CD14-positive monocyte (primary cell): ENCODE data around the gene TRIM52. TPM values are rescaled to one million over a fixed set of nuclear protein-coding genes. Genes with fewer than 3 reads are reported as not detected.

Source experiments
- DNase-seq, 3 donors: peaks; one replicate each; pipeline ENCODE4 v3.0.0-alpha.2; 2011 to 2022
- H2AFZ ChIP-seq: 2 replicates; pipeline ENCODE4 v1.6.0; 2012; ENCODE audit warnings: mild to moderate bottlenecking, low read depth, low read length, inconsistent platforms; ENCODE audit not compliant: insufficient read depth, poor library complexity, severe bottlenecking
- H3K27ac ChIP-seq, 2 donors: 1 replicate in 1 of 2; 2 replicates in 1 of 2; pipeline ENCODE4 v1.5.1; 2012 to 2013; ENCODE audit warnings: low read length in 2 of 2, control low read depth in 1 of 2, inconsistent platforms in 1 of 2, low read depth in 1 of 2, mild to moderate bottlenecking in 1 of 2
- H3K27me3 ChIP-seq, 2 donors: one replicate each; pipeline versions ENCODE4 v1.6.0 to v1.6.1; 2011 to 2013; ENCODE audit warnings: low read length in 2 of 2; ENCODE audit not compliant: control insufficient read depth in 2 of 2, insufficient read depth in 2 of 2
- H3K36me3 ChIP-seq, 2 donors: replicated peaks in 1 of 2; 1 replicate in 1 of 2; 2 replicates in 1 of 2; pipeline versions ENCODE4 v1.5.1 to v1.6.1; 2012 to 2013; ENCODE audit warnings: low read length in 2 of 2, control low read depth in 1 of 2, inconsistent platforms in 1 of 2, mild to moderate bottlenecking in 1 of 2; ENCODE audit not compliant: insufficient read depth in 2 of 2, control insufficient read depth in 1 of 2
- H3K4me1 ChIP-seq, 2 donors: 1 replicate in 1 of 2; 2 replicates in 1 of 2; pipeline versions ENCODE4 v1.5.1 to v1.6.1; 2012 to 2013; ENCODE audit warnings: low read length in 2 of 2, control low read depth in 1 of 2, inconsistent platforms in 1 of 2, mild to moderate bottlenecking in 1 of 2, moderate library complexity in 1 of 2; ENCODE audit not compliant: insufficient read depth in 2 of 2, control insufficient read depth in 1 of 2
- H3K4me2 ChIP-seq: replicated peaks from 2 replicates; pipeline ENCODE3; 2012; ENCODE audit warnings: low read length, moderate library complexity, mild to moderate bottlenecking; ENCODE audit not compliant: poor library complexity, severe bottlenecking; ENCODE audit errors: extremely low read depth
- H3K4me3 ChIP-seq, 3 experiments: fragments of 200-600 bp in 1 of 3; sonication (generic) in 1 of 3; replicated peaks in 1 of 3; 1 replicate in 2 of 3; 2 replicates in 1 of 3; pipeline ENCODE4 v1.5.1; 2011 to 2013; ENCODE audit warnings: low read length in 3 of 3, mild to moderate bottlenecking in 3 of 3, control low read depth in 2 of 3, low read depth in 2 of 3, inconsistent platforms in 1 of 3, moderate library complexity in 1 of 3
- H3K79me2 ChIP-seq: 2 replicates; pipeline ENCODE4 v1.6.0; 2012; ENCODE audit warnings: mild to moderate bottlenecking, control low read depth, inconsistent platforms, low read length, moderate library complexity; ENCODE audit not compliant: insufficient read depth
- H3K9ac ChIP-seq: 2 replicates; pipeline ENCODE4 v1.6.0; 2017; ENCODE audit warnings: low read length, mild to moderate bottlenecking; ENCODE audit not compliant: insufficient read depth, poor library complexity, severe bottlenecking
- H3K9me3 ChIP-seq, 2 donors: replicated peaks in 1 of 2; 1 replicate in 1 of 2; 2 replicates in 1 of 2; pipeline versions ENCODE4 v1.5.1 to v1.6.1; 2012 to 2013; ENCODE audit warnings: low read length in 2 of 2, control low read depth in 1 of 2; ENCODE audit not compliant: control insufficient read depth in 1 of 2, insufficient read depth in 1 of 2
- H4K20me1 ChIP-seq: 2 replicates; pipeline ENCODE4 v1.6.0; 2012; ENCODE audit warnings: mild to moderate bottlenecking, low read length, control low read depth, moderate library complexity; ENCODE audit not compliant: insufficient read depth
- H3K27ac Mint-ChIP-seq, 7 donors: one replicate each; pipeline ENCODE4 v1.8.0; 2020; ENCODE audit warnings: mild to moderate bottlenecking in 7 of 7, mixed read lengths in 7 of 7, moderate library complexity in 6 of 7, inconsistent platforms in 2 of 7
- H3K27me3 Mint-ChIP-seq, 3 donors: one replicate each; pipeline ENCODE4 v1.8.0; 2021 to 2022; ENCODE audit warnings: low read depth in 3 of 3, mild to moderate bottlenecking in 3 of 3, mixed read lengths in 3 of 3, moderate library complexity in 3 of 3, inconsistent platforms in 1 of 3
- H3K36me3 Mint-ChIP-seq, 2 donors: one replicate each; pipeline ENCODE4 v1.8.0; 2020; ENCODE audit warnings: mixed read lengths in 2 of 2, inconsistent platforms in 1 of 2, mild to moderate bottlenecking in 1 of 2
- H3K4me1 Mint-ChIP-seq: one replicate; pipeline ENCODE4 v1.8.0; 2020; ENCODE audit warnings: mild to moderate bottlenecking, mixed read lengths
- H3K4me3 Mint-ChIP-seq, 2 donors: one replicate each; pipeline ENCODE4 v1.8.0; 2020; ENCODE audit warnings: mild to moderate bottlenecking in 2 of 2, mixed read lengths in 2 of 2, moderate library complexity in 1 of 2
- H3K9me3 Mint-ChIP-seq, 7 donors: one replicate each; pipeline ENCODE4 v1.8.0; 2020 to 2022; ENCODE audit warnings: mixed read lengths in 7 of 7, mild to moderate bottlenecking in 6 of 7, moderate library complexity in 6 of 7, inconsistent platforms in 2 of 7
- CTCF ChIP-seq: fragments of 200-600 bp; IDR thresholded peaks from one replicate; pipeline ENCODE4 v1.8.0; 2022; ENCODE audit warnings: antibody characterized with exemption, mild to moderate bottlenecking
- WGBS: methylation state at CpG from one replicate; pipeline ENCODE4 v1.1.5; 2013; ENCODE audit warnings: missing lambda C conversion rate; ENCODE audit not compliant: insufficient coverage; 5-methylcytosine and 5-hydroxymethylcytosine counted together
- intact Hi-C, 2 donors: fragments of 100-400 bp; cut with micrococcal nuclease; formaldehyde crosslinking; loops; one replicate each; pipeline versions ENCODE4 v1.15.0 to v1.15.1; 2023
- polyA plus RNA-seq, 3 donors: library from polyadenylated mRNA; depleted of rRNA in 1 of 3; unstranded in 2 of 3; stranded (reverse) in 1 of 3; fragments of 300-500 nt in 2 of 3; fragments of >200 nt in 1 of 3; fragmentation: Illumina TruSeq in 2 of 3; gene quantifications; 1 replicate in 2 of 3; 2 replicates in 1 of 3; pipeline ENCODE4 v1.2.3, GENCODE V29; 2012 to 2021

Gene TRIM52
- polyA plus RNA-seq, 3 donors: 5.7 to 26.0 (median 8.5) TPM

- WGBS: no CpG with 5 or more reads among the region's 6 CpGs
- Mint-ChIP-seq H3K9me3 (peaks cover 0 to 4% (median 0%) of the 10 kb centered on the region in 7 donors), H3K27me3 (peaks cover 0 to 2% (median 0%) of the 10 kb centered on the region in 3 donors), H3K4me1 (peaks cover 36% of the 10 kb centered on the region), H3K27ac (peak overlapping the region; percentile 95 to 99 (median 98)), H3K36me3 (peaks cover 57 to 63% of the 10 kb centered on the region in 2 donors), H3K4me3 (peak overlapping the region; percentile 95 to 97)
- peak overlapping the region; percentile 90 to 95 for H3K27ac ChIP-seq
- no peak overlapping the region for H2AFZ ChIP-seq
- peaks cover 55 to 57% of the 10 kb centered on the region in 2 donors for H3K36me3 ChIP-seq
- peaks cover 74% of the 10 kb centered on the region for H3K79me2 ChIP-seq
- peak; percentile 66 to 82 (median 76) for DNase-seq
- TF ChIP-seq CTCF: peak; percentile 5
- no peaks in the 10 kb centered on the region for H3K27me3 ChIP-seq
- peaks cover 35 to 41% of the 10 kb centered on the region in 2 donors for H3K4me1 ChIP-seq
- H3K4me3 ChIP-seq: peak overlapping the region in 1 of 3 experiments; percentile 93
- H3K4me2 ChIP-seq: peak overlapping the region; percentile 99
- H3K9ac ChIP-seq: peak overlapping the region; percentile 94
- intact Hi-C loops: loop anchor here in 1 of 2 donors (10.0 kb wide), 1 partner anchor 747 kb away; the partner anchor contains the start of gene CNOT6
- peaks cover 65% of the 10 kb centered on the region for H4K20me1 ChIP-seq
- no peaks in the 10 kb centered on the region for H3K9me3 ChIP-seq
Measured at GRCh38 chr5:181241393-181241975, 19.5 kb downstream of the TRIM52 start.

GRCh38 chr5:181239062-181239663 lies 21.8 kb downstream of the TRIM52 start:
- H3K9ac ChIP-seq: no peak overlapping the region
- H3K9me3 Mint-ChIP-seq: peaks cover 0 to 3% (median 0%) of the 10 kb centered on the region in 7 donors
- peaks cover 0 to 2% (median 0%) of the 10 kb centered on the region in 3 donors for H3K27me3 Mint-ChIP-seq
- 97% methylated on average over 9 of the region's 9 CpGs for WGBS
- H3K4me2 ChIP-seq: no peak overlapping the region
- no peak for TF ChIP-seq CTCF
- no peaks in the 10 kb centered on the region for H3K9me3 ChIP-seq
- DNase-seq: no peak
- no peaks in the 10 kb centered on the region for H3K27me3 ChIP-seq
- H3K79me2 ChIP-seq: peaks cover 57% of the 10 kb centered on the region
- no peak overlapping the region for H3K4me3 ChIP-seq
- intact Hi-C loops: no loop called here
- no peak overlapping the region for H2AFZ ChIP-seq
- H4K20me1 ChIP-seq: peaks cover 87% of the 10 kb centered on the region
- H3K4me1 Mint-ChIP-seq: peaks cover 22% of the 10 kb centered on the region
- no peak overlapping the region for H3K4me3 Mint-ChIP-seq
- H3K27ac ChIP-seq: no peak overlapping the region
- peaks cover 75 to 79% of the 10 kb centered on the region in 2 donors for H3K36me3 ChIP-seq
- H3K36me3 Mint-ChIP-seq: peaks cover 75 to 81% of the 10 kb centered on the region in 2 donors
- peaks cover 17 to 22% of the 10 kb centered on the region in 2 donors for H3K4me1 ChIP-seq
- peak overlapping the region in 5 of 7 donors; percentile 38 to 67 (median 64) for H3K27ac Mint-ChIP-seq
